ENCODE measurements around the gene KRTAP10-2. TPM values are rescaled to one million over a fixed set of nuclear protein-coding genes. Genes with fewer than 3 reads are reported as not detected.

The KRTAP10-2 gene
- total RNA-seq, 1 experiment from 2014 or later, result not detected

- Histone ChIP-seq H3K79me2 (ENCODE audit: insufficient read depth, low read length) (no peaks in the 10 kb centered on the region), H3K4ac (ENCODE audit: low read depth, low read length) (no peak overlapping the region), H3K9me3 (ENCODE audit: control insufficient read depth, low read depth, low read length) (no peaks in the 10 kb centered on the region), H3K4me1 (ENCODE audit: insufficient read depth, low read length) (no peaks in the 10 kb centered on the region), H3T11ph (ENCODE audit: low read length) (no peak overlapping the region), H4K5ac (ENCODE audit: insufficient read length, low read depth, low read length) (no peak overlapping the region), H2AFZ (ENCODE audit: low read length) (no peak overlapping the region), H4K91ac (ENCODE audit: insufficient read length, low read depth, low read length) (no peak overlapping the region), H3K27ac (ENCODE audit: insufficient read length, low read depth, low read length) (no peak overlapping the region), H3K18ac (ENCODE audit: insufficient read length, low read depth, low read length) (no peak overlapping the region), H3K14ac (ENCODE audit: insufficient read depth, low read length) (no peak overlapping the region), H3K79me1 (ENCODE audit: insufficient read depth, low read depth, low read length, poor library complexity, severe bottlenecking) (no peaks in the 10 kb centered on the region), H3K23me2 (ENCODE audit: insufficient read length, low read depth, low read length, poor library complexity, severe bottlenecking) (no peaks in the 10 kb centered on the region), H4K20me1 (ENCODE audit: control insufficient read depth, insufficient read depth, insufficient read length) (no peaks in the 10 kb centered on the region), H3K27me3 (ENCODE audit: insufficient read depth, low read length) (no peaks in the 10 kb centered on the region), H2AK5ac (ENCODE audit: insufficient read length, low read length) (no peak overlapping the region), H2BK120ac (ENCODE audit: low read depth, low read length, poor library complexity, severe bottlenecking) (no peak overlapping the region), H3K56ac (ENCODE audit: insufficient read length, low read depth, low read length) (no peak overlapping the region), H4K8ac (replicated peaks; ENCODE audit: insufficient read length, low read depth, low read length) (no peak overlapping the region), H2BK15ac (ENCODE audit: low read depth, low read length) (no peak overlapping the region), H3K9ac (ENCODE audit: extremely low read depth, insufficient read length, low read length) (no peak overlapping the region), H3K23ac (ENCODE audit: insufficient read length, low read depth, low read length) (no peak overlapping the region), H3K4me2 (ENCODE audit: insufficient read depth, insufficient read length, low read length) (no peak overlapping the region), H2BK5ac (ENCODE audit: insufficient read length, low read length) (no peak overlapping the region), H2BK20ac (ENCODE audit: low read depth, low read length, poor library complexity, severe bottlenecking) (no peak overlapping the region), H2BK12ac (ENCODE audit: insufficient read length, low read depth, low read length) (no peak overlapping the region)
- Mint-ChIP-seq H3K36me3 (ENCODE audit: insufficient read depth in 1 of 3, low read depth in 3 of 3) (no peaks in the 10 kb centered on the region), H3K4me3 (no peak overlapping the region), H3K4me1 (no peaks in the 10 kb centered on the region), H3K9me3 (no peaks in the 10 kb centered on the region), H3K27me3 (ENCODE audit: low read depth) (peaks cover 9% of the 10 kb centered on the region), H3K27ac (no peak overlapping the region)
- whole genome bisulfite sequencing (ENCODE audit: extremely low coverage, insufficient read length, low lambda C conversion rate), result no CpG with 5 or more reads among the region's 1 CpG
- DNase-seq, result no peak
- TF ChIP-seq CTCF (conservative IDR thresholded peaks at IDR 0.05), result no peak
Observed at GRCh38 chr21:44564099-44564498, 12.8 kb upstream of the KRTAP10-2 start.
